ENCODE data around the gene SFMBT1. TPM values are rescaled to one million over a fixed set of nuclear protein-coding genes. Genes with fewer than 3 reads are reported as not detected.
A peak's percentile ranks its signal among the peaks of the same experiment; 100 is the strongest.

SFMBT1 gene
- total and polyA plus RNA-seq, 2 donors (not counting 1 experiment from before 2014, with no cell fraction given), result 3.7 to 5.6 TPM

GRCh38 chr3:53022647-53023046 lies 23.2 kb downstream of the SFMBT1 start:
- Histone ChIP-seq H3K4me3 (replicated peaks in 1 of 4; ENCODE audit: control extremely low read depth in 1 of 4, insufficient read depth in 1 of 4, low read depth in 3 of 4, low read length in 4 of 4) (no peak overlapping the region), H3K9me3 (ENCODE audit: control insufficient read depth, insufficient read depth, low read depth, low read length) (no peaks in the 10 kb centered on the region), H3K9ac (ENCODE audit: insufficient read depth, low read length) (no peak overlapping the region), H3K27ac (ENCODE audit: insufficient read depth, low read length) (no peak overlapping the region), H2AFZ (ENCODE audit: low read length) (no peak overlapping the region), H3K36me3 (ENCODE audit: control insufficient read depth, insufficient read depth, low read length) (no peaks in the 10 kb centered on the region), H3K27me3 (ENCODE audit: control insufficient read depth, insufficient read depth, low read length) (no peaks in the 10 kb centered on the region), H4K20me1 (ENCODE audit: control insufficient read depth, extremely low read depth, insufficient read depth, low read length) (no peaks in the 10 kb centered on the region), H3K4me1 (ENCODE audit: control insufficient read depth, extremely low read depth, insufficient read depth, low read length) (no peaks in the 10 kb centered on the region), H3K79me2 (ENCODE audit: control insufficient read depth, insufficient read depth, low read length) (no peaks in the 10 kb centered on the region), H3K4me2 (ENCODE audit: extremely low read depth, insufficient read depth, low read length) (no peak overlapping the region)
- TF ChIP-seq EZH2 (IDR thresholded peaks at IDR 0.05; ENCODE audit: low read length, missing control alignments) (no peak), CTCF (conservative IDR thresholded peaks at IDR 0.05 in 1 of 2, IDR thresholded peaks at IDR 0.05 in 1 of 2; ENCODE audit: low read depth in 1 of 2, low read length in 2 of 2) (no peak)
- DNase-seq (ENCODE audit: low read depth in 2 of 2), result no peak

- Histone ChIP-seq H3K36me3 (ENCODE audit: control insufficient read depth, insufficient read depth, low read length) (no peaks in the 10 kb centered on the region), H3K79me2 (ENCODE audit: control insufficient read depth, insufficient read depth, low read length) (no peaks in the 10 kb centered on the region), H3K27ac (ENCODE audit: insufficient read depth, low read length) (no peak overlapping the region), H4K20me1 (ENCODE audit: control insufficient read depth, extremely low read depth, insufficient read depth, low read length) (no peaks in the 10 kb centered on the region), H3K9me3 (ENCODE audit: control insufficient read depth, insufficient read depth, low read depth, low read length) (no peaks in the 10 kb centered on the region), H3K4me2 (ENCODE audit: extremely low read depth, insufficient read depth, low read length) (no peak overlapping the region), H3K4me3 (replicated peaks in 1 of 4; ENCODE audit: control extremely low read depth in 1 of 4, insufficient read depth in 1 of 4, low read depth in 3 of 4, low read length in 4 of 4) (no peak overlapping the region), H2AFZ (ENCODE audit: low read length) (no peak overlapping the region), H3K4me1 (ENCODE audit: control insufficient read depth, extremely low read depth, insufficient read depth, low read length) (no peaks in the 10 kb centered on the region), H3K9ac (ENCODE audit: insufficient read depth, low read length) (no peak overlapping the region), H3K27me3 (ENCODE audit: control insufficient read depth, insufficient read depth, low read length) (no peaks in the 10 kb centered on the region)
- peak in 1 of 2 donors; percentile 76 for DNase-seq (ENCODE audit: low read depth in 2 of 2)
- TF ChIP-seq EZH2 (IDR thresholded peaks at IDR 0.05; ENCODE audit: low read length, missing control alignments), result no peak
- TF ChIP-seq CTCF (conservative IDR thresholded peaks at IDR 0.05 in 1 of 2, IDR thresholded peaks at IDR 0.05 in 1 of 2; ENCODE audit: low read depth in 1 of 2, low read length in 2 of 2), result no peak
These were observed 29.6 kb downstream of the SFMBT1 start for GRCh38 chr3:53016236-53016635.

- H3K4me1 ChIP-seq (ENCODE audit: control insufficient read depth, extremely low read depth, insufficient read depth, low read length), result no peaks in the 10 kb centered on the region
- no peaks in the 10 kb centered on the region for H3K9me3 ChIP-seq (ENCODE audit: control insufficient read depth, insufficient read depth, low read depth, low read length)
- no peak overlapping the region for H3K27ac ChIP-seq (ENCODE audit: insufficient read depth, low read length)
- H3K36me3 ChIP-seq (ENCODE audit: control insufficient read depth, insufficient read depth, low read length), result no peaks in the 10 kb centered on the region
- no peak overlapping the region for H2AFZ ChIP-seq (ENCODE audit: low read length)
- H3K79me2 ChIP-seq (ENCODE audit: control insufficient read depth, insufficient read depth, low read length), result no peaks in the 10 kb centered on the region
- no peak for DNase-seq (ENCODE audit: low read depth in 2 of 2)
- H3K4me2 ChIP-seq (ENCODE audit: extremely low read depth, insufficient read depth, low read length), result no peak overlapping the region
- H3K27me3 ChIP-seq (ENCODE audit: control insufficient read depth, insufficient read depth, low read length), result no peaks in the 10 kb centered on the region
- no peak overlapping the region for H3K4me3 ChIP-seq (replicated peaks in 1 of 4; ENCODE audit: control extremely low read depth in 1 of 4, insufficient read depth in 1 of 4, low read depth in 3 of 4, low read length in 4 of 4)
- no peaks in the 10 kb centered on the region for H4K20me1 ChIP-seq (ENCODE audit: control insufficient read depth, extremely low read depth, insufficient read depth, low read length)
- TF ChIP-seq CTCF (conservative IDR thresholded peaks at IDR 0.05 in 1 of 2, IDR thresholded peaks at IDR 0.05 in 1 of 2; ENCODE audit: low read depth in 1 of 2, low read length in 2 of 2) (no peak), EZH2 (IDR thresholded peaks at IDR 0.05; ENCODE audit: low read length, missing control alignments) (no peak)
- no peak overlapping the region for H3K9ac ChIP-seq (ENCODE audit: insufficient read depth, low read length)
These were observed 34.5 kb downstream of the SFMBT1 start for GRCh38 chr3:53011324-53011723.
